ES-I3 (cell line): Measurements from ENCODE around the gene PHACTR1.

Source experiments
- H3K36me3 ChIP-seq: 2 replicates; pipeline ENCODE4 v1.6.1; 2013; ENCODE audit warnings: mild to moderate bottlenecking, low read length, control low read depth, moderate library complexity; ENCODE audit not compliant: insufficient read depth
- H3K4me1 ChIP-seq: 2 replicates; pipeline ENCODE4 v1.6.1; 2013; ENCODE audit warnings: mild to moderate bottlenecking, control low read depth, low read length; ENCODE audit not compliant: insufficient read depth
- H3K9ac ChIP-seq: 2 replicates; pipeline ENCODE4 v1.6.1; 2013; ENCODE audit warnings: low read depth, mild to moderate bottlenecking, low read length, moderate library complexity
- H3K9me3 ChIP-seq: 2 replicates; pipeline ENCODE4 v1.6.1; 2013; ENCODE audit warnings: mild to moderate bottlenecking, low read length, moderate library complexity; ENCODE audit not compliant: control insufficient read depth, insufficient read depth

Gene PHACTR1

DNA sequence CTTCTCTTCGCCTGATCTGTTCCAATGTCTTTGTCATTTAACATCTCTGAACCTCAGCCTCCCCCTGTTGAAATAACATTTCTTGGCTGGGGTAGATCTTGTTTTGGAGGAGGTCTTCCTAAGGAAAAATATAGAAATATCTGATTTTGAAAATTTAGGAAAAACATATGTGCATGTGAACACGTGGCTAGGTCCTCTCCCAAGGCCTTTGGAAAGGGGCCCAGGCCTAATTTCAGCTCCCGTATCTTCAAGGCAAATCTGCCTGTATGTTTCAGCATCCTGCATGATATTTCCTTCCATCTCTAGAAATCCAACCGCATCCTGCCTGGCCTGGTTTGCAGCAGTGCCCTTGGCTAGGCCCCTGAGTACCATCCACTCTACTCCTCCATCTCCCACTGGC is 261.2 kb downstream of the PHACTR1 start:
- H3K9ac ChIP-seq, result no peak overlapping the region
- no peaks in the 10 kb centered on the region for H3K36me3 ChIP-seq
- peaks cover 3% of the 10 kb centered on the region; the same call in 1 of the 2 replicates for H3K9me3 ChIP-seq
- H3K4me1 ChIP-seq, result no peaks in the 10 kb centered on the region

DNA sequence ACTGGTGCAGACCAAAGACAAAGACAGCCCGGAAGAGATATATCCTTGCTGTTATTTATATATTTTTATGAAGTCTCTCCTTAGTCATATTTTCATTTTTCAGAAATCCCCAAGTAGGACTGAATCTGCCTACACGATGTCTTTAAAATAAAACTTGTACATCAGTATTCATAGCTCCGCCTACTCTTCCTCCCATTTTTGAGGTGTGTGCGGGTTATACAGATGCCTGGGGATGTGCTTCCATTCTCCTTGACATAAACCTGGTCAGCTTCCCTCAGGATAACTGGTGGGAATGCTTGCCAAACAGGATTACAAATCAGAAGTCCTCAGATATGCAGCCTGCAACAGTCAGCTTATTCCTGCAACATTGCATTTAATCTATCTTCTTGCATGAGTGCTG is 264.2 kb downstream of the PHACTR1 start:
- Histone ChIP-seq H3K4me1 (no peaks in the 10 kb centered on the region), H3K9ac (no peak overlapping the region)

DNA sequence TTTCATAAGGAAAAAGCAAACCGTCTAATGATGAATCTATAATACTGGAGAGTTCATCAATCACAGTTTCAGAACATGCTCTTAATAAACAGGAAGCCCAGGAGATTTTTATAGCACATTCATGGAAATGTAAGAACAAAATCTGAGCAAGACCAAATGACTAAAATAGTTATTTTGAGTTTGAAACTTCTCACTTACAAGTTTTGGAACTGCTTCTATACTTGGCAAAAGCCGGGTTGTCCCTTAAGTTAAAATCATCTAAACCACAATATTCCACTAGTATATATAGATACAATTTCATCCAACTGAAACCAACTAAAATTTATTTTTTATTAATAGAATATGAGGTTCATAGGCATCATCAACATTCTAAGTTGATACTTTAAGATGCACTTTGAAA is 268.2 kb downstream of the PHACTR1 start:
- H3K9me3 ChIP-seq, result peaks cover 3% of the 10 kb centered on the region; the same call in 1 of the 2 replicates
- H3K4me1 ChIP-seq, result no peaks in the 10 kb centered on the region
- no peak overlapping the region for H3K9ac ChIP-seq
- no peaks in the 10 kb centered on the region for H3K36me3 ChIP-seq

More for the DNA sequence above, 264.2 kb downstream of the PHACTR1 start:
- Histone ChIP-seq H3K36me3 (no peaks in the 10 kb centered on the region), H3K9me3 (peaks cover 3% of the 10 kb centered on the region; the same call in 1 of the 2 replicates)

DNA sequence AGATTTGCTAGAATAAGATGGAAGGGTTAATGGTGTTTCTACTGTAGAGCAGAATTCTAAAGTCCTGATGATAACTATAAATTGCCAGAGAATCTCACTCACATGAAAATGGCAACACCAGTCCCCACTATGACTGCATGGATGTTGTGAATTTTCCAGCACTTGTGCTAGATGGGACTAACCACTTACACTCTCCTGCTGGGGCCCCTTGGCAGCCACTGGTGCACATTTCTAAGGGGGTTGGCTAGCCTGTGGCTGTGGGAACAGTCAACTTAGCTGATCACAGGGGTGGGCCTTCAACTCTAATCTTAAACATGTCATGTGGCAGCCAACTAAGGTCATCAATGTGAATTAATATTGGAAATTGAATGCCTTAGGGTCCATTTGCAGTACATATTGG is 271.2 kb downstream of the PHACTR1 start:
- Histone ChIP-seq H3K36me3 (no peaks in the 10 kb centered on the region), H3K4me1 (no peaks in the 10 kb centered on the region), H3K9ac (no peak overlapping the region), H3K9me3 (no peaks in the 10 kb centered on the region)

DNA sequence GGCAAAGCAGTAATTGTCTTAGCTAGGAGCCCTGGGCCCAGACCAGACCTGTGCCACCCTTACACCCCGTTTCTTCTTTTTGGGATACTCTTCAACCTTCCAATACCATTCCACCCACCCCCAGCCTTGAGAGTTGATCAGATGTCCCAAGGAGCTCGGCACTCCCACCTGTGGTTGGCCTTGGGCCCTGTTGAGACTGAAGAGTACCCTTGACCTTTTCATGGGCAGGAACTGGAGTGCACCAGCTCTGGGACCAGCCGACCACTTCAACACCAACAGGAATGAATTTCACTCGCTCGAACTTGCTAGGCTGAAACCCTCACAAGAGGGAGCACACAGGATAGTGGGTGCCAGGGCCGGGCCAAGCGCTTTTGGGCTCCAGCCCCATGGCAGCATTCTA is 273.6 kb downstream of the PHACTR1 start:
- no peaks in the 10 kb centered on the region for H3K36me3 ChIP-seq
- peaks cover 4% of the 10 kb centered on the region; the same call in 1 of the 2 replicates for H3K9me3 ChIP-seq
- no peak overlapping the region for H3K9ac ChIP-seq
- no peaks in the 10 kb centered on the region for H3K4me1 ChIP-seq

DNA sequence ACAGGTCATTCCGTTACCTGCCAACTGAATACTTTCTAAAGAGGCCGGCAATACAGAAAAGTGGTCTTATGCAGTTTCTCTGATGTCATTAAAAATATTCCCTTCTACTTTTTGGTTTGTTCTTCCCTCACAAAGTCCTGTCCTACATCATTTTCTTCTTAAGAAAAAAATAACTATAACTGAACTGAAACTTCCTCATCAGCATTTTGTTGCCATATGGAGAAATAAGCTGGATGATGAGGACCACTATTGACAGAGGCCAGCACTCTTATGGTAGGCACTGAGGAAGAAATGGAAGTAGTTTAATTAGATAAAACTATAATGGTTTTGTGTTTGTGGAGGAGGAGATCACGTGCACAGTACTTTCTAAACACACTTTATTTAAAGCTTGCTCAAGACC is 274.9 kb downstream of the PHACTR1 start:
- peaks cover 4% of the 10 kb centered on the region; the same call in 1 of the 2 replicates for H3K9me3 ChIP-seq
- no peaks in the 10 kb centered on the region for H3K36me3 ChIP-seq
- H3K4me1 ChIP-seq, result no peaks in the 10 kb centered on the region
- H3K9ac ChIP-seq, result no peak overlapping the region

DNA sequence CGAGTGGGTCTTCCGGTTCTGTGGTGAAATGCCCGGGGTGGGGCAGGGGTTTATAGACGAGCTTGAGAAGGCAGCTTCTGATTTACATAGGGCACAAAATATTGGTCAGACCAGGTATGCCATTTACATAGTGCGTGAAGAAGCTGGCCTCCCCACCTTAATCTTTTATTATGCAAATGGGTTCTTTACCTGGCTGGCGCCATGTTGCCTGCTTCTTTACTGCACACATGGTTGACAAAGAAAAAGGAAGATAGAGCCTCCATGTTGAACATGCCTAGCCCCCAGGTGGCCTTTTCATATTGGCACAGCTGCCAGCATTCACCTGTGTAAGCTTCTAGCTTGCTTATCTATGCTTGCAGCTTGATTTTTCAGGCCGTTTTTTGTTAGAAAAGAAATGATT is 276.2 kb downstream of the PHACTR1 start:
- Histone ChIP-seq H3K36me3 (no peaks in the 10 kb centered on the region), H3K9me3 (peaks cover 4% of the 10 kb centered on the region; the same call in 1 of the 2 replicates), H3K4me1 (no peaks in the 10 kb centered on the region), H3K9ac (no peak overlapping the region)

DNA sequence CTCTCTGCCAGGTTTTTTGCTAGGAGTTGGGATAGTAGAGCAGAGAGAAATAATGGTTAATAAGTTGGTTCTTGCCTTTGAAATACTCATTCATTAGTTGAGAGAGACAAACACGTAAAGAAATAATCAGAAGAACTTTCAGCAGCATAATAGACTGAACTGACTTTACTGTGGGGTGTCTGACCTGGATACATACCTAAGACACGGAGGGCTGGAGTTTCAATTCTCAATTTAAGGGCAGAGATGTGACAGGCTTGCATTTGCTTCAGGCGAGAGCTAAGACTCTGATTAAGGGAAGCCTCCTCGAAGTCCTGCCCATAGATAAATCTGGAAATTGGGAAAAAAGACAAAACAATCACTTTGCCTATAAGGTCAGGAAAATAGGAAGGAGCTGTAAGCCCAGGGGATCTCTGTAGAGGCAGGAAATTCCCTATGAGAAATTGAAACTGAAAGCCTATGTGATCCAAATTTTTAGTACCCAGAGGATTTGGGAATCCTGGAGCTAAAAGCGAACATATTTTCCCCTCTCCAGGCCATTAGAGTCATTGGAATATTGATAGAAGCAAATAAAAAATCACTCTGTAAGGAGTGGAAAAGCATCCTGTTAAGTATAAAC is 276.8 kb downstream of the PHACTR1 start:
- H3K9me3 ChIP-seq, result peaks cover 4% of the 10 kb centered on the region; the same call in 1 of the 2 replicates
- H3K4me1 ChIP-seq, result no peaks in the 10 kb centered on the region
- no peak overlapping the region for H3K9ac ChIP-seq
- no peaks in the 10 kb centered on the region for H3K36me3 ChIP-seq

DNA sequence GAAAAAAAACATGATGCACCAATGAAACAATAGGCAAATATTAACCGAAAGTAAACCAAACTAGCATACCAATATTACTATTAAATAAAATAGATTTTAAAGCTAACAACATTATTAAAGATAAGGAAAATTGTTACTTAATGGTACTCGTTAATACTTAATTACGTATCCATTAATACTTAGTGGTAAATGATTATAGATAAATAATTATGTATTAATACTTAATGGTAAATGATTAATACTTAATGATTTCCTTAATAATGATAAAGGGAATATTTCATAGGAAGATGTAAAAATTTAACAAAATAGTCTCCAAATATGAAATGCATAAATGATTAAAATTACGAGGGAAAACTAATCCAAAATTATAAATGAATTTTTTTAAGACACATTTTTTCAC is 278.9 kb downstream of the PHACTR1 start:
- Histone ChIP-seq H3K9me3 (peaks cover 4% of the 10 kb centered on the region; the same call in 1 of the 2 replicates), H3K36me3 (no peaks in the 10 kb centered on the region), H3K4me1 (no peaks in the 10 kb centered on the region), H3K9ac (no peak overlapping the region)

DNA sequence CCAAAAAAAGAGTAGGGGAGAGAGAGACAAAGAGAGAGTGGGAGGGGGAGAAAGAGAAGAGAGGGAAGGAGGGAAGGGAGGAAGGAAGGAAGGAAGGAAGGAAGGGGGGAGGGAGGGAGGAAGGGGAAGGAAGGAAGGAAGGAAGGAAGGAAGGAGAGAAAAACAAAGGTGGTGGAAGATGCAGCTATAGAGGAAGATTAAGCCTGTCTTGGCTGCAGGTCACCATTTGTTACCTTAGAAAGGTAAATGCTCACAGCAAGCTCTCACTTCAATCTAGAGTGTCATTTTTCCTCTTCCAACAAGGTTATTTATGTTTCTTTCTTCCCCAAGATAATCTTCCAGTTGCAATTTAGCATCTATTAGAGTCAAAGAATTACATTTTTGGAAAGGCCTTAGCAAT is 284.0 kb downstream of the PHACTR1 start:
- Histone ChIP-seq H3K36me3 (no peaks in the 10 kb centered on the region), H3K9me3 (no peaks in the 10 kb centered on the region), H3K4me1 (peaks cover 7% of the 10 kb centered on the region), H3K9ac (no peak overlapping the region)

DNA sequence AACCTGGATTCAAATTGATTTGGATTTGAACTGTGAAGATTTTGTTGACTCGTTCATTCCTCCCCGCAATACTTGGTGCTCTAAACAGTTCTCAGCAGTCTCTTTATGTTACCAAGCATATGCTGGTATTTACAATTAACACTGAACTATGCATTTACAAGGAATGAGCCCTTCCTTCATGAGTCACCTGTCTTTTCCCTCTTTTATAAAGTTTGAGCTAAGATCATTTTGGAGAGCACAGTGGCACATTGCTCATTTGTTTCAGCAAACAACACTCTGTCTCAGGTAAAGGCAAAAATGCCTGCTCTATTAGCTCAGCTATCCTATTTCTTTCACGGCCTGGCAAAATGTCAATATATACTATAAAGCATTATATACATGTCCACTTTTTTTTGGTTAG is 285.4 kb downstream of the PHACTR1 start:
- Histone ChIP-seq H3K9me3 (no peaks in the 10 kb centered on the region), H3K9ac (no peak overlapping the region), H3K36me3 (no peaks in the 10 kb centered on the region), H3K4me1 (peaks cover 7% of the 10 kb centered on the region)

DNA sequence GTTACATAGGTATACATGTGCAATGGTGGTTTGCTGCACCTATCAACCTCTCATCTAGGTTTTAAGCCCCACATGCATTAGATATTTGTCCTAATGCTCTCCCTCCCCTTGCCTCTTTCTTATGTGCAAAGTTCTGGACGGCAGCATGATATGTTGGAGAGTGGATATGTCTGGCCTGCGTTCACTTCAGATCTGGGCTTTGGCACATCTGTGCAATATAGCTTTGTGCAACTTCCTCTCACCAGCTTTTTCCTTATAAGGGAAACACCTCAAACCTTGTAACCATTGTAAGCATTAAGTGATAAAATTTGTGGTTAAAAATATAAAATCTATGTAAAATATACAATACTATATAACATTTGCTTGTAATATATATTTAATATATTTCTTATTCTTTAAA is 288.0 kb downstream of the PHACTR1 start:
- H3K9me3 ChIP-seq, result no peaks in the 10 kb centered on the region
- no peak overlapping the region for H3K9ac ChIP-seq
- H3K36me3 ChIP-seq, result no peaks in the 10 kb centered on the region
- H3K4me1 ChIP-seq, result peaks cover 7% of the 10 kb centered on the region

DNA sequence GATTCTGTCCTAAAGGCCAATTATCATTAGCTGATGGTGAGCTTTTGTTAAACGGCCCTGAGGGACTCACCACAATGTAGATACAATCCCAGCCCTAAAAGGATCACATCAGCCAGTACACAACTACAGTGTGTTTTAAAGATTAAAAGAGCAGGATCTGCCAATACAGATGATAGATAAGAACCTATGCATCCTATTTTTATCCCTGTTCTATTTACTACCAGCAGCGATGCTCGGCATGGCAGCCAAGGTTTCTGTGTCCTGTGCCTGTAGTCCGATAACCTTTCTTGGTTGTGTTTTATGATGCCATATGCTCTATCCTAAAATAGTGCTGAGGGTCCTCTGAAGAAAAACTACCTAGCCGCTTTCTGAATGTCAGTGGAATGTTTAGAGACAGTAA is 289.4 kb downstream of the PHACTR1 start:
- peaks cover 7% of the 10 kb centered on the region for H3K4me1 ChIP-seq
- no peak overlapping the region for H3K9ac ChIP-seq
- H3K36me3 ChIP-seq, result no peaks in the 10 kb centered on the region
- no peaks in the 10 kb centered on the region for H3K9me3 ChIP-seq

DNA sequence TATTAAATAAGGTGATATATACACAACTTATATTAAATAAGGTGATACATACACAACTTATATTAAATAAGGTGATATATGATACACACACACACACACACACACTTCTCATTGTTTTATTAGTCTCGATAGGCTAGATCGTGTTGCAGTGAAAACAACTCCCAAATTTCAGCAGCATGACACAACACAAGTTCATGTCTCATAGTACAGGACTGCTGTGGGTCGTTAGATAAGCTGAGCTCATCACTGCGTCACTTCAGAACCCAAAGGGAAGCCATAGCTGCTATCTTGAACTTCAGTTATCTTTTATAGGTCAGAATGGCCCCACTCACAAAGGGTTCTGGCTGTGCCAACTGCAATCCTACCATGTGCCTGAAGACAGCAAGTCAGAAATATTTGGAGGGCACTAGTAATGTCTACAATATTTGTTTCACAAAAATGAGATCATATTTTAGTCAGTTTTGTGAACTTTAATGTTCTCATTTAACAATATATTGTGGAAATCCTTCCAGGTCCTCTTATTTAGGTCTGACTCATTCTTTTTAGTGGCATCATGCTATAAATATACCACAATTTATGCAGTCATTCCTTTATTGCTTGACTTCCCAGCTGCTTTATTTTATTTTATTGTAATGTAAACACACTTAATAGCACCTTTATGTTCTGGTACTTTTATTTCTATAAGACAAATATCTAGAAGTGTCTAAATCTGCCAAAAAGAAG is 290.2 kb downstream of the PHACTR1 start:
- no peaks in the 10 kb centered on the region for H3K36me3 ChIP-seq
- H3K9ac ChIP-seq, result no peak overlapping the region
- peaks cover 4% of the 10 kb centered on the region for H3K4me1 ChIP-seq
- no peaks in the 10 kb centered on the region for H3K9me3 ChIP-seq

DNA sequence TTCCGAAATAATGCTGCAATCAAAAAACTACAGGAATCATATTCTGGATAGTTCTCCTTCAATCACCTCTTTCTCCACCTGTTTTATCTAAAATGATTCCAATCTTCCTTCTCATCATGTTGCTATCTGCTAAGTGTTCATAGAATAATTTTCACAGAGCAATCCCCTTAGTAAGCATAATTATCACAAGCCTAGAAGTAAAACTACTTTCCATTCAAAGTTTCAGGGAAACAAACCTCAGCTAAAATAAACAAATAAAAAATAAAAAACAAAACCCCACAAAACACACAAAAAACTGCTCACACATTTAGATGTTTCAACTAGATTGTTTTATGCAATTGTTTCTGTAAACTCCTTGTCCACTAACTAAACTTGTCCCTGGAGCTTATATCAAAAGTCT is 291.2 kb downstream of the PHACTR1 start:
- Histone ChIP-seq H3K4me1 (peaks cover 4% of the 10 kb centered on the region; the same call in 1 of the 2 replicates), H3K9ac (no peak overlapping the region), H3K9me3 (no peaks in the 10 kb centered on the region), H3K36me3 (no peaks in the 10 kb centered on the region)
